ENCODE measurements around the gene PAK6.

Gene PAK6

GRCh38 chr15:40312370-40313158, 73.7 kb downstream of the PAK6 start:
- no peak for DNase-seq

DNA sequence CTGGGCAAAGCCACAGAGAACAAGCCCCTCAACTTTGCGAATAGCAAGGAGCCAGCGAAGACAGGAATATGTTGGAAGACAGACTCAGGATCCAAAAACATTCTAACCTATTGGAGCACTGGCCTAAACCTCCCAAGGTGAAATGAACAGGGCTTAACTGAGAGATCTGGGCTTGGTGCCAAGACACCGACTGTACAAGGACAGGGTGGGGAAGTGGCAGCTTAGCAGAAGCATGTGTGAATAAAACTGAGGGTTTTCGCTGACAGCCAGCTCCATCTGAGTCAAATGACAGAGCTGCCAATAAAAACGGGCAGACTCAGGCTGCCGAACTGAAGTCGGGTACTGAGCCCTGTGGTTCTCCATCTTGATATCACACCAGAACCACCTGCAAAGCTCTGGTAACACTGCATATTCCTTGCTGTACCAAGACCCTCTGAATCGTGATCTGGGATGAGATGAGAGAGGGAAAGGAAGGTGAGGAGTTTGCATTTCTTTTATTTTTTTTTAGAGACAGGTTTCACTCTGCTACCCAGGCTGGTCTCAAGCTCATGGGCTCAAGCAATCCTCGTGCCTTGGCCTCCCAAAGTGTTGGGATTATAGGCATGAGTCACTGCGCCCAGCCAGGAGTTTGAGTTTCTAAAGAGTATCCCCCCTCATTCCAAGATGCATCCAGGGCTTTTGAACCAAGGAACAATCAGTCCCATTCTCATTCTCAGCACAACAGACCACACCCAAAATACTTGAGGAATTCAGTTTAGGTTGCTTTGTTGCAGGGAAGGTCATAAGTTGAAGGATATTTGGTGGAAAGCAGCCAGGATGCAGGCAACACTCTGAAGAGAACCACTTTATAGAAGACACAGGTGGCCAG, 74.9 kb downstream of the PAK6 start:
- no peak for DNase-seq

- DNase-seq: no peak
These were observed 75.9 kb downstream of the PAK6 start for GRCh38 chr15:40314723-40315276.

- no peak for DNase-seq
These were observed 78.1 kb downstream of the PAK6 start for GRCh38 chr15:40316931-40317330.

DNA sequence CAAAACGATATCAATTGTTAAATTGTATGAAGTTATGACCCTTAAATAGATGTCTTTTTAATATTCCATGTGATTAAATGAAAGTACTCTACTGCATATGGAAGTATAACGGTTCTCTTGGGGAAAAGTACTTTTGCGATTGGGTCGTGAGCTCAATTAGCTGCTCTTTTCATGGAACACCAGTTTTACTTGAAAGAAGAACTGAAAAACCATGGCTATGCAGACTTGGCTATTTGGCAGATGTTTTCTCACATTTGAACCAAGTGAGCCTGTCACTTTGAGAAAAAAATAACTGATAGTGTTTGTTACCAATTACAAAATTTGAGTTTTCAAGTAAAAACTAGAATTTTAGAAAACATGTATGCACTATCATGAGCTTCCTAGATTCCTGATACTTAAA, 78.7 kb downstream of the PAK6 start:
- DNase-seq: no peak

- DNase-seq: no peak
These were observed 81.5 kb downstream of the PAK6 start for GRCh38 chr15:40320409-40320808.

GRCh38 chr15:40320931-40321371, 82.1 kb downstream of the PAK6 start:
- DNase-seq: peak; percentile 48 to 60

- DNase-seq: no peak
These were observed 83.8 kb downstream of the PAK6 start for GRCh38 chr15:40322531-40323238.

- peak; percentile 86 to 87 for DNase-seq
These were observed 84.5 kb downstream of the PAK6 start, which contains the start of gene INAFM2 for GRCh38 chr15:40323239-40323952. INAFM2 (plus strand) TSS chr15:40323692; CDS start chr15:40324056, 364 bp downstream.

DNA sequence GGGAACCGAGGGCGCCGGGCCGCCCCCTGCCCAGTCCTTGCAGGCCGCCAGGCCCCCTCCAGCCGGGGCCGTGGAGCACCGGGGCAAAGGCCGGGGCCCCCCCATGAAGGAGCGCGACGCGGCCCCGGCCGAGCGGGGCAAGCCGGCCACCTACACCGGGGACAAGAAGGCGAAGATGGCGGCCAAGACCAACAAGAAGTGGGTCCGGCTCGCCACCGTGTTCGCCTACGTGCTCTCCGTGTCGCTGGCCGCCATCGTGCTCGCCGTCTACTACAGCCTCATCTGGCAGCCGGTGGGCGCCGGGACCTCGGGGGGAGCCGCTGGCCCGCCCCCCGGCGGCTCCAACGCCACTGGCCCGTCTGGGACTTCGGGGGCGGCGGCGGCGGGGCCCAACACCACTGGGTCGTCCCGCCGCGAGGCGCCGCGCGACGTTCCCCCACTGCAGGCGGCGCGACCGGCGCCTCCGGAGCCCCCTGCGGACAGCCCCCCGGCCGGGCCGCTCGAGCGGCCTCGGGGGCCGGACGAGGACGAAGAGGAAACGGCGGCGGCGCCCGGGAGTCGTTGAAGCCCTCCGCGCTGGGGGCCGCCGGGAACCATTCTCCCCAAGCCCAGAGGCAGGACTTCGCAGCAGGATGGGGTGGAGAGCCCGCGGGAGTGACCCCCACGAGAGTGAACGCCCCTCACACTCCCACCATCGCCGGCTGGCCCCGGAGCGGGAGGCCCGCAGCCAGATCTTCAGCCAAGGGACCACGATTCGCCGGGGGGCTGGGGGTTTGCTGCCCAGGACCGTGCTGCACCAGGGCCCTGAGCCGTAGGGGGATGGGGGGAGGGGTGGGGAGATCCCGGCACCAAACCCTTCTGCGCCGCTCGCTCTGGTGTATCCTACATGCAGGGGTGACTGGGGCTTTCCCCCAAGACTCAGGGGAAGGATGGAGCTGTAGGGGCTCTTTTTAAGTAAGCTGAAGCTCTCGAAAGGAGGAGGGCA, 85.4 kb downstream of the PAK6 start:
- no peak for DNase-seq

DNA sequence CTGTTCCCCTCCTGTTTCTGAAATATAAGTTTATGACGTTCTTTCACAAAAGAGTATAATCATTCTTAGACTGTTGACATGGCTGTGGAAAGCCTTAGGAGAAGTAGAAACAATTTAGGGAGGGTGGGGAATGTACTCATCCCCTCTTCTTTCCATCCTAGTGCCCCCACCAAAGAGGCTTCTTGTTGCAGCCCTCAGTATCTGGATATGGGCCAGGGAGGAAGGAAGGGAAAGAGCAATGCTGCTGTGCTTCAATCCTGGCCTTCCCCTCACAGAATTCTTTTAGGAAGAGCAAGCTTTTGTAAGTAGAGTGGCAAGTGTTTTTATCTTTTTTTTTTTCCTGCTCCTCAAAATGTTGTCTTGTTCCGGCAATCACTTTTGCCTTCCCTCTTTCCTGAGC, 86.3 kb downstream of the PAK6 start:
- DNase-seq: no peak

DNA sequence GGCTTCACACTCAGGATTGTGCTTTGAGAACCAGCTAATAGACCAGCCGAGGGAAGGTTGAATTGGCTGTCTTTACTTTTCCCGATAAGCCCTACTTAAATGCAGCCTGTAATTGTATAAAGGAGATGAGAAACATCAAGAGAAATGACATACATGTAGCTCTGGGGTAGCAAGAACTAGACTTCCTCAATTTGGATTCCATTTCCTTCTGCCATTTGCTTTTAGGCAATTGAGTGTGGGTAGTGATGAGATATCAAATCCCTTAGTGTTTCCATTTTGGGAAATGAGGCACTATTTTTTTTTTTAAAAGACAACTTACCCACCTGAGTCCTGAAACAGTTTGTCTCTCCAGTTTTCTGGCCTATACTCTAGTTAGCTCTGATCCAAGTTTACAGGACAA, 86.8 kb downstream of the PAK6 start:
- no peak for DNase-seq
